Stomach (tissue), 4 donors: Measurements from ENCODE around the gene GGA1.

Source experiments
- CTCF ChIP-seq, 7 experiments: fragments of 450-650 bp in 4 of 7; fragments of 200-600 bp in 3 of 7; sonication (generic) in 3 of 7; IDR thresholded peaks; one replicate each; pipeline ENCODE4 v1.5.1; 2016 to 2019; ENCODE audit warnings: antibody characterized with exemption in 7 of 7, control low read depth in 2 of 7, mild to moderate bottlenecking in 1 of 7
- EP300 ChIP-seq: sonication (generic); formaldehyde crosslinking; IDR thresholded peaks from one replicate; pipeline ENCODE4 v1.6.1; 2017; ENCODE audit warnings: antibody characterized with exemption
- POLR2A ChIP-seq, 4 donors: fragments of 450-650 bp; IDR thresholded peaks; one replicate each; pipeline ENCODE4 v1.6.1; 2016; ENCODE audit warnings: antibody characterized with exemption in 4 of 4, control low read depth in 2 of 4, mild to moderate bottlenecking in 1 of 4, moderate library complexity in 1 of 4
- POLR2AphosphoS5 ChIP-seq, 3 donors: sonication (generic); formaldehyde crosslinking; IDR thresholded peaks; one replicate each; pipeline ENCODE4 v1.6.1; 2016; ENCODE audit warnings: antibody characterized with exemption in 3 of 3

GRCh38 chr22:37566903-37567798 is 41.5 kb upstream of the GGA1 start:
- TF ChIP-seq EP300 (no peak), POLR2A (IDR thresholded peaks at IDR 0.05) (no peak), CTCF (IDR thresholded peaks at IDR 0.05) (peak in 6 of 7 experiments; percentile 35 to 99 (median 94)), POLR2AphosphoS5 (IDR thresholded peaks at IDR 0.05) (peak in 2 of 3 donors; percentile 72 to 87)
